HG02623 (cell line): Measurements from ENCODE around the gene TPK1.
"Not testable (repeated sequence)": the region's sequence is repeated elsewhere in the genome, so short reads cannot be mapped to it uniquely, and the experiment has no call there.

ENCODE experiments used
- ATAC-seq: cut with Tn5 transposase; IDR thresholded peaks from one replicate; pipeline ENCODE4 v1.9.1; 2021; ENCODE audit warnings: moderate library complexity; ENCODE audit not compliant: unreplicated experiment

Gene TPK1

GRCh38 chr7:144777889-144778288 lies 58.0 kb downstream of the TPK1 start:
- not testable (repeated sequence) for ATAC-seq

- no peak for ATAC-seq
These were observed 58.6 kb downstream of the TPK1 start for GRCh38 chr7:144777005-144777839.

GRCh38 chr7:144776447-144776846 lies 59.4 kb downstream of the TPK1 start:
- no peak for ATAC-seq

- no peak for ATAC-seq
These were observed 60.1 kb downstream of the TPK1 start for GRCh38 chr7:144775749-144776148.

- no peak for ATAC-seq
These were observed 63.9 kb downstream of the TPK1 start for GRCh38 chr7:144771927-144772326.

- no peak for ATAC-seq
These were observed 64.7 kb downstream of the TPK1 start for GRCh38 chr7:144771174-144771573.

- ATAC-seq: no peak
These were observed 66.5 kb downstream of the TPK1 start for GRCh38 chr7:144769352-144769751.

GRCh38 chr7:144768633-144769032 lies 67.2 kb downstream of the TPK1 start:
- ATAC-seq: no peak

GRCh38 chr7:144763291-144763690 lies 72.6 kb downstream of the TPK1 start:
- ATAC-seq: no peak

GRCh38 chr7:144762853-144763252 lies 73.0 kb downstream of the TPK1 start:
- no peak for ATAC-seq

- ATAC-seq: no peak
These were observed 74.4 kb downstream of the TPK1 start for GRCh38 chr7:144761493-144761892.

- no peak for ATAC-seq
These were observed 76.2 kb downstream of the TPK1 start for GRCh38 chr7:144759653-144760052.

GRCh38 chr7:144747936-144748335 lies 87.9 kb downstream of the TPK1 start:
- ATAC-seq: no peak

GRCh38 chr7:144738708-144739314 lies 97.0 kb downstream of the TPK1 start:
- ATAC-seq: peak; percentile 86

- ATAC-seq: no peak
These were observed 97.7 kb downstream of the TPK1 start for GRCh38 chr7:144738146-144738545.

GRCh38 chr7:144736880-144737493 lies 98.9 kb downstream of the TPK1 start:
- no peak for ATAC-seq

- no peak for ATAC-seq
These were observed 100.2 kb downstream of the TPK1 start for GRCh38 chr7:144735505-144736276.

- no peak for ATAC-seq
These were observed 104.0 kb downstream of the TPK1 start for GRCh38 chr7:144731661-144732351.

GRCh38 chr7:144730224-144730623 lies 105.6 kb downstream of the TPK1 start:
- ATAC-seq: no peak

GRCh38 chr7:144729226-144729625 lies 106.6 kb downstream of the TPK1 start:
- ATAC-seq: no peak

- ATAC-seq: no peak
These were observed 107.3 kb downstream of the TPK1 start for GRCh38 chr7:144728551-144728950.
